ENCODE results near the gene PROM1.

DNA sequence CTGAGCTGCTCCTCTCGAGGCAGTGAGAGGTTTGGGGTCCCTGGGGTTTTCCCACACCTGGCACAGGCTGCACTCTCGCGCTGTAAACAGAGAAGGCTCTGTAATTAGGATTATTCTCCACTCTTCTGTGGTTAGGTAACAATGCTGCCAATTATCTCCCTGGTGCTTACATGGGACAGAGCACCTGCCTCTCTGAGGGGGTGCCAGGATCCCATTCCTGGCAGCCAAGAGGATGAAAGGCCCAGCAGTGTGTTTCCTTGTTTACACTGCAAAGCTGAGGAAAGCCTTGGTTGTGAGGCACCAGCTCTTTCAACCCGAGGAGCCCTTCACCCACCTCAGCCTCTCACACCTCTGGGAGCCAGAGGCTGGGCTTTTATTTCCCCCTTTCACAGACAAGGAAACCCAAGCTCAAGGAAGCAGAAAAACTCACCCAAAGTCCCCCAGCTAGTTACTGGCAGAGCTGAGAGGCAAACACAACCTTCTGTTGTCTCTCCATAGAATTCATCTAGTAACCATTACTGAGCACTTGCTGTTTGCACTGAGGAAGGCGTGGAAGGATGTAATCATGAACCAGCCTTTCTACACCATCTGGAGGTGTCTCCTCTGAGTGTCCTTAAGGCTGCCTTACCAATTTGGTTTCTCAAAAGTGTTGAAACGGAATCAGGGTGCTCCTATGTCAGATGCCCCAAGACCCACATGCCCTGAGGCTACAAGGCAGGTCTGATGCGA lies 39.7 kb upstream of the PROM1 start:
- no peak for TF ChIP-seq POLR2AphosphoS5 (IDR thresholded peaks at IDR 0.05; ENCODE audit: borderline replicate concordance, low read depth, low read length)
- no peak for TF ChIP-seq EZH2 (IDR thresholded peaks at IDR 0.05)
- TF ChIP-seq FOXP2 (optimal IDR thresholded peaks at IDR 0.05; ENCODE audit: control extremely low read depth, extremely low read length, insufficient read depth) = no peak
